Measurements from ENCODE around the gene MT3.
A peak's percentile ranks its signal among the peaks of the same experiment; 100 is the strongest.

Gene MT3

GRCh38 chr16:56607109-56607618 is 17.8 kb downstream of the MT3 start:
- no peak for TF ChIP-seq CTCF (IDR thresholded peaks at IDR 0.05; ENCODE audit: insufficient read depth, low read length, missing control alignments)
- H3K4me3 ChIP-seq (ENCODE audit: low read depth, low read length), result peak overlapping the region; percentile 41
- ChIA-PET CTCF (interaction anchor here (0.8 to 10.2 kb wide), 7 partner anchors 11 to 95 kb away, joined by 3 to 174 read pairs (median 10); no protein-coding TSS in a partner anchor), POLR2A (interaction anchor here (0.8 to 17.5 kb wide), 3 partner anchors 19 to 218 kb away, joined by 3 to 263 read pairs (median 3); partner anchors contain the start of genes MT1E, NUDT21 and OGFOD1)
- DNase-seq (ENCODE audit: low read depth, low spot score), result peak; percentile 94

- ChIA-PET CTCF (interaction anchor here (1.2 to 10.2 kb wide), 4 partner anchors 10 to 95 kb away, joined by 3 to 174 read pairs (median 13); no protein-coding TSS in a partner anchor), POLR2A (interaction anchor here (17.5 kb wide), 1 partner anchor 18 kb away, joined by 263 read pairs; the partner anchor contains the start of gene MT1E)
- no peak for TF ChIP-seq CTCF (IDR thresholded peaks at IDR 0.05; ENCODE audit: insufficient read depth, low read length, missing control alignments)
- no peak overlapping the region for H3K4me3 ChIP-seq (ENCODE audit: low read depth, low read length)
- DNase-seq (ENCODE audit: low read depth, low spot score), result no peak
Measured at GRCh38 chr16:56607675-56608042, 18.3 kb downstream of the MT3 start.

GRCh38 chr16:56608043-56608875 is 18.9 kb downstream of the MT3 start, which contains the start of gene MT2A:
Gene MT2A, plus strand, starts transcription at chr16:56608584. Its CDS starts 72 bp downstream, at chr16:56608656.
- CTCF ChIA-PET, result interaction anchor here (0.6 to 10.2 kb wide), 6 partner anchors 10 to 277 kb away, joined by 3 to 174 read pairs (median 3); no protein-coding TSS in a partner anchor
- no peak for TF ChIP-seq CTCF (IDR thresholded peaks at IDR 0.05; ENCODE audit: insufficient read depth, low read length, missing control alignments)
- peak within 1 kb of the TSS; percentile 74 for H3K4me3 ChIP-seq (ENCODE audit: low read depth, low read length)
- DNase-seq (ENCODE audit: low read depth, low spot score), result peak; percentile 65
- POLR2A ChIA-PET, result interaction anchor here (0.6 to 17.5 kb wide), 6 partner anchors 9 to 75 kb away, joined by 3 to 263 read pairs (median 4); partner anchors contain the start of genes MT1A, MT1E and MT1X

GRCh38 chr16:56608876-56609462 is 19.6 kb downstream of the MT3 start:
- TF ChIP-seq CTCF (IDR thresholded peaks at IDR 0.05; ENCODE audit: insufficient read depth, low read length, missing control alignments), result no peak
- H3K4me3 ChIP-seq (ENCODE audit: low read depth, low read length), result peak overlapping the region; percentile 74
- ChIA-PET POLR2A (interaction anchor here (0.9 to 17.5 kb wide), 5 partner anchors 8 to 74 kb away, joined by 3 to 263 read pairs (median 4); partner anchors contain the start of genes MT1E and MT1X), CTCF (interaction anchor here (1.1 to 10.2 kb wide), 5 partner anchors 8 to 278 kb away, joined by 3 to 174 read pairs (median 3); no protein-coding TSS in a partner anchor)
- no peak for DNase-seq (ENCODE audit: low read depth, low spot score)

GRCh38 chr16:56609463-56609921 is 20.2 kb downstream of the MT3 start:
- peak; percentile 60 for DNase-seq (ENCODE audit: low read depth, low spot score)
- POLR2A ChIA-PET, result interaction anchor here (1.2 to 17.5 kb wide), 2 partner anchors 17 to 74 kb away, joined by 3 to 263 read pairs; partner anchors contain the start of gene MT1E
- H3K4me3 ChIP-seq (ENCODE audit: low read depth, low read length), result peak overlapping the region; percentile 74
- CTCF ChIA-PET, result interaction anchor here (1.1 to 10.2 kb wide), 4 partner anchors 9 to 279 kb away, joined by 3 to 174 read pairs (median 3); no protein-coding TSS in a partner anchor
- peak; percentile 7 for TF ChIP-seq CTCF (IDR thresholded peaks at IDR 0.05; ENCODE audit: insufficient read depth, low read length, missing control alignments)
